HEK293 (cell line): ENCODE results near the gene GCA.

Source experiments
- CTCF ChIA-PET: fragments of 350-600 bp; formaldehyde crosslinking; extraction: SDS; loops from one replicate; lab custom pipeline; 2021; ENCODE audit warnings: antibody characterized with exemption; lab: Yijun Ruan, JAX
- POLR2A ChIA-PET: fragments of 300-600 bp; formaldehyde crosslinking; extraction: SDS; loops from one replicate; lab custom pipeline; 2020; ENCODE audit warnings: antibody characterized with exemption, inconsistent platforms; lab: Yijun Ruan, JAX
- H3K27ac ChIP-seq: fragments of 200-500 bp; sonication (Bioruptor generic); 2 replicates; pipeline ENCODE4 v1.5.1; 2014; ENCODE audit warnings: low read depth, low read length, control low read depth, inconsistent platforms; ENCODE audit errors: extremely low read depth
- H3K36me3 ChIP-seq, 2 experiments: fragments of 200-500 bp in 1 of 2; sonication (Bioruptor generic) in 1 of 2; 1 replicate in 1 of 2; 2 replicates in 1 of 2; pipeline ENCODE4 v1.5.1; 2014 to 2017; ENCODE audit warnings: inconsistent platforms in 2 of 2, low read length in 2 of 2; ENCODE audit not compliant: control insufficient read depth in 2 of 2, insufficient read depth in 1 of 2
- H3K4me1 ChIP-seq: fragments of 200-500 bp; sonication (Bioruptor generic); 2 replicates; pipeline ENCODE4 v1.5.1; 2014; ENCODE audit warnings: mild to moderate bottlenecking, low read length, inconsistent platforms; ENCODE audit not compliant: control insufficient read depth, insufficient read depth
- H3K4me3 ChIP-seq: 2 replicates; pipeline ENCODE4 v1.5.1; 2011; ENCODE audit warnings: low read depth, mild to moderate bottlenecking, control low read depth, low read length, moderate library complexity
- H3K9me3 ChIP-seq: fragments of 200-500 bp; sonication (Bioruptor generic); 2 replicates; pipeline ENCODE4 v1.5.1; 2014; ENCODE audit warnings: low read depth, low read length, inconsistent platforms; ENCODE audit not compliant: control insufficient read depth, insufficient read depth
- GFI1B ChIP-seq: fragments of 450-650 bp; formaldehyde crosslinking; IDR thresholded peaks from 2 replicates; pipeline ENCODE4 v1.5.1; 2016; ENCODE audit warnings: missing biosample characterization, missing genetic modification characterization
- GLI4 ChIP-seq: fragments of 450-650 bp; formaldehyde crosslinking; IDR thresholded peaks from 2 replicates; pipeline ENCODE4 v1.5.1; 2016; ENCODE audit warnings: missing biosample characterization, missing genetic modification characterization
- HOXD13 ChIP-seq: sonication (generic); formaldehyde crosslinking; IDR thresholded peaks from 2 replicates; pipeline ENCODE4 v1.8.0; 2022; ENCODE audit warnings: missing genetic modification reagents, borderline replicate concordance
- KLF16 ChIP-seq: fragments of 450-650 bp; formaldehyde crosslinking; IDR thresholded peaks from 2 replicates; pipeline ENCODE4 v1.5.1; 2017; ENCODE audit warnings: missing biosample characterization, missing genetic modification characterization
- KLF17 ChIP-seq: fragments of 450-650 bp; formaldehyde crosslinking; IDR thresholded peaks from 2 replicates; pipeline ENCODE4 v1.5.1; 2016; ENCODE audit warnings: missing biosample characterization, missing genetic modification characterization
- MYNN ChIP-seq: fragments of 450-650 bp; formaldehyde crosslinking; IDR thresholded peaks from 2 replicates; pipeline ENCODE4 v1.5.1; 2016; ENCODE audit warnings: missing biosample characterization, missing genetic modification characterization, borderline replicate concordance
- SCRT1 ChIP-seq: fragments of 450-650 bp; formaldehyde crosslinking; IDR thresholded peaks from 2 replicates; pipeline ENCODE4 v1.5.1; 2016; ENCODE audit warnings: missing biosample characterization, missing genetic modification characterization, borderline replicate concordance
- ZBTB21 ChIP-seq: fragments of 450-650 bp; formaldehyde crosslinking; IDR thresholded peaks from 2 replicates; pipeline ENCODE4 v1.5.1; 2017; ENCODE audit warnings: missing biosample characterization, missing genetic modification characterization
- ZIC2 ChIP-seq: fragments of 450-650 bp; formaldehyde crosslinking; IDR thresholded peaks from 2 replicates; pipeline ENCODE4 v1.5.1; 2016; ENCODE audit warnings: missing biosample characterization, missing genetic modification characterization
- ZNF146 ChIP-seq: fragments of 450-650 bp; formaldehyde crosslinking; IDR thresholded peaks from 2 replicates; pipeline ENCODE4 v1.5.1; 2016; ENCODE audit warnings: missing biosample characterization, missing genetic modification characterization
- ZNF292 ChIP-seq: fragments of 450-650 bp; formaldehyde crosslinking; IDR thresholded peaks from 2 replicates; pipeline ENCODE4 v1.5.1; 2016; ENCODE audit warnings: low read depth, missing biosample characterization, missing genetic modification characterization, borderline replicate concordance
- ZNF302 ChIP-seq: fragments of 450-650 bp; formaldehyde crosslinking; IDR thresholded peaks from 2 replicates; pipeline ENCODE4 v1.5.1; 2016; ENCODE audit warnings: missing biosample characterization, missing genetic modification characterization, low read depth
- ZNF394 ChIP-seq: fragments of 450-650 bp; formaldehyde crosslinking; IDR thresholded peaks from 2 replicates; pipeline ENCODE4 v1.5.1; 2016; ENCODE audit warnings: missing biosample characterization, missing genetic modification characterization, mild to moderate bottlenecking, moderate library complexity, borderline replicate concordance
- ZNF514 ChIP-seq: fragments of 450-650 bp; formaldehyde crosslinking; IDR thresholded peaks from 2 replicates; pipeline ENCODE4 v1.5.1; 2016; ENCODE audit warnings: missing biosample characterization, missing genetic modification characterization
- ZNF549 ChIP-seq: fragments of 450-650 bp; IDR thresholded peaks from 2 replicates; pipeline ENCODE4 v1.5.1; 2018; ENCODE audit warnings: missing biosample characterization, missing genetic modification characterization, mild to moderate bottlenecking, inconsistent platforms, moderate library complexity
- ZNF664 ChIP-seq: fragments of 450-650 bp; formaldehyde crosslinking; IDR thresholded peaks from 2 replicates; pipeline ENCODE4 v1.5.1; 2016; ENCODE audit warnings: missing biosample characterization, missing genetic modification characterization
- ZNF837 ChIP-seq: fragments of 450-650 bp; formaldehyde crosslinking; IDR thresholded peaks from 2 replicates; pipeline ENCODE4 v1.5.1; 2016; ENCODE audit warnings: missing biosample characterization, missing genetic modification characterization
- TF ChIP-seq, protein P1 (sequence below): fragments of 450-650 bp; formaldehyde crosslinking; IDR thresholded peaks from 2 replicates; pipeline ENCODE4; 2016; ENCODE audit warnings: missing biosample characterization, missing genetic modification characterization
- TF ChIP-seq, protein P2 (sequence below): fragments of 450-650 bp; formaldehyde crosslinking; IDR thresholded peaks from 2 replicates; pipeline ENCODE4 v1.5.1; 2016; ENCODE audit warnings: missing biosample characterization, missing genetic modification characterization
- TF ChIP-seq, protein P3 (sequence below): fragments of 450-650 bp; formaldehyde crosslinking; IDR thresholded peaks from 2 replicates; pipeline ENCODE4 v1.5.1; 2016; ENCODE audit warnings: missing biosample characterization, missing genetic modification characterization
- TF ChIP-seq, protein P4 (sequence below): fragments of 450-650 bp; IDR thresholded peaks from 2 replicates; pipeline ENCODE4 v1.5.1; 2018; ENCODE audit warnings: missing biosample characterization, mild to moderate bottlenecking, missing genetic modification characterization
- TF ChIP-seq, protein P5 (sequence below): fragments of 450-650 bp; formaldehyde crosslinking; IDR thresholded peaks from 2 replicates; pipeline ENCODE4 v1.5.1; 2016; ENCODE audit warnings: missing biosample characterization, missing genetic modification characterization

Gene GCA

GRCh38 chr2:162372818-162373217, 28.9 kb downstream of the GCA start:
- Histone ChIP-seq H3K4me3 (no peak overlapping the region), H3K36me3 (no peaks in the 10 kb centered on the region), H3K27ac (no peak overlapping the region), H3K9me3 (no peaks in the 10 kb centered on the region)
- CTCF ChIA-PET = no interaction called here
- POLR2A ChIA-PET = no interaction called here
- TF ChIP-seq ZNF394 (tag by site-specific recombination) (no peak), SCRT1 (no peak)
- TF ChIP-seq, protein P1, sequence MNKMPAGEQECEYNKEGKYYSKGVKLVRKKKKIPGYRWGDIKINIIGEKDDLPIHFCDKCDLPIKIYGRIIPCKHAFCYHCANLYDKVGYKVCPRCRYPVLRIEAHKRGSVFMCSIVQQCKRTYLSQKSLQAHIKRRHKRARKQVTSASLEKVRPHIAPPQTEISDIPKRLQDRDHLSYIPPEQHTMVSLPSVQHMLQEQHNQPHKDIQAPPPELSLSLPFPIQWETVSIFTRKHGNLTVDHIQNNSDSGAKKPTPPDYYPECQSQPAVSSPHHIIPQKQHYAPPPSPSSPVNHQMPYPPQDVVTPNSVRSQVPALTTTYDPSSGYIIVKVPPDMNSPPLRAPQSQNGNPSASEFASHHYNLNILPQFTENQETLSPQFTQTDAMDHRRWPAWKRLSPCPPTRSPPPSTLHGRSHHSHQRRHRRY = no peak
- TF ChIP-seq, protein P2, sequence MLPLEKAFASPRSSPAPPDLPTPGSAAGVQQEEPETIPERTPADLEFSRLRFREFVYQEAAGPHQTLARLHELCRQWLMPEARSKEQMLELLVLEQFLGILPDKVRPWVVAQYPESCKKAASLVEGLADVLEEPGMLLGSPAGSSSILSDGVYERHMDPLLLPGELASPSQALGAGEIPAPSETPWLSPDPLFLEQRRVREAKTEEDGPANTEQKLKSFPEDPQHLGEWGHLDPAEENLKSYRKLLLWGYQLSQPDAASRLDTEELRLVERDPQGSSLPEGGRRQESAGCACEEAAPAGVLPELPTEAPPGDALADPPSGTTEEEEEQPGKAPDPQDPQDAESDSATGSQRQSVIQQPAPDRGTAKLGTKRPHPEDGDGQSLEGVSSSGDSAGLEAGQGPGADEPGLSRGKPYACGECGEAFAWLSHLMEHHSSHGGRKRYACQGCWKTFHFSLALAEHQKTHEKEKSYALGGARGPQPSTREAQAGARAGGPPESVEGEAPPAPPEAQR (tag by site-specific recombination) = no peak
- TF ChIP-seq, all 188 proteins: peak for 0
- H3K4me1 ChIP-seq = no peaks in the 10 kb centered on the region

DNA sequence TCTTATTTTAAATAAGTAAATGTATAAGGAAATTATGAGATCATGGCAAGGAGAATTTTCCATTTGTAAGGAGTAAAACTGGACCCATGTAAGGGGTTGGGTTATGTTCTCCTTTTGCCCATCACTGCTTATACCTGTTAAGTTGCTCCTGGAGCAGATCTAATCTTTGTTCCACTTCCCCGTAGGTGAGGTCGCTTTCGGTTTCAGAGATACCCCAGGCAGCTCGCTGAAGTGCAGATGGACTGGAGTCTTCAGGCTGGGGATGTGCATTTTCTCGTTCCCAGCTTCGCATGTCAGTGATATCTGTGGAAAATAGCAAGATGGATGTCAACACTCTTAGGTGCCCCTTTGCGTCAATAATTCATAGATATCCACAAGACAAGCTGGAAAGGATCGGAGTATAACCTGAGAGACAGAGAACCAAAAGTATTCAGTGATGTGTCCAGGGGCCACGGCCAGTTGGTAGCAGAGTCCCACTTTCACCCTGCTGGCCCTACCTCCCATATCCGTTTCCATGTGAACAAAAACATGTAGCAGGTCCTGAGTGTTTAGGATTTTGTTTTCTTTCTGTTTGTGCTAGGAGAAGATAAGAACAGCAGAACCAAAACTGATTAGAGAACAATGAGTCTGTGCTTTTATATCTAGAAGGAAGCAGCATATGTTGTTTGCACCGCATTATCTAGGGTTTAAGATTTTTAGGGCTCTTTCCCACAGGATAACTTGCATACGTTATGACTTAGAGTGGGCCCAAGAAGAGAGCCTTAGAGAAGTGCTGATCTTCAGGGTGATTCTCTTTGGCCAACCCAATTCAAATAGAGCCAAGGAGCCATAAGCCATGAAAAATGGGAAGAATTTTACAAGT, 36.0 kb downstream of the GCA start:
- no peaks in the 10 kb centered on the region for H3K9me3 ChIP-seq
- ChIA-PET POLR2A (no interaction called here), CTCF (no interaction called here)
- no peaks in the 10 kb centered on the region for H3K36me3 ChIP-seq
- no peak overlapping the region for H3K27ac ChIP-seq
- H3K4me3 ChIP-seq = no peak overlapping the region
- no peaks in the 10 kb centered on the region for H3K4me1 ChIP-seq
- TF ChIP-seq ZNF837 (tag by site-specific recombination) (no peak), ZNF292 (tag by site-specific recombination) (no peak), MYNN (tag by site-specific recombination) (no peak), ZNF664 (tag by site-specific recombination) (no peak), HOXD13 (no peak), GFI1B (tag by site-specific recombination) (no peak), ZIC2 (tag by site-specific recombination) (no peak)

DNA sequence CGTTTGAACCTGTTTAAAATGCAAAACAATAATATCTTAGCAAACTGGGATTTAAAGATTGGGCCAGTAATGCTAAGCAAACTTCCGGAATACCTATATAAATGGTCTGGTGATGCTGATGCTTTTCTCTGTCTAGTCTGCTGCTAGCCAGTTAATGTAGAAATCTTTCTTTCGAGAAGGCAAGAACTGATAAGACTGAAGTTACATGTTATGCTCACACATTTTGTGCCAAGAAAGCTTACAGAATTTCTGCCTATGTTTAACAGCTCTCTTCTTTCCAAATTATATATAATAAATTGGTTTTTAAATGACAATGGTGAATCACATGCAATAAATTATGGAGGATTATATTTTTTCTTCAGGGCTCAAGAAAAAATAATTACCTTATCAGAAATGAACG, 37.9 kb downstream of the GCA start:
- no peak overlapping the region for H3K4me3 ChIP-seq
- POLR2A ChIA-PET = no interaction called here
- no peak for TF ChIP-seq ZNF549
- TF ChIP-seq ZNF514 (tag by site-specific recombination) = no peak
- TF ChIP-seq KLF17 = no peak
- TF ChIP-seq ZNF146 = no peak
- TF ChIP-seq, protein P3, sequence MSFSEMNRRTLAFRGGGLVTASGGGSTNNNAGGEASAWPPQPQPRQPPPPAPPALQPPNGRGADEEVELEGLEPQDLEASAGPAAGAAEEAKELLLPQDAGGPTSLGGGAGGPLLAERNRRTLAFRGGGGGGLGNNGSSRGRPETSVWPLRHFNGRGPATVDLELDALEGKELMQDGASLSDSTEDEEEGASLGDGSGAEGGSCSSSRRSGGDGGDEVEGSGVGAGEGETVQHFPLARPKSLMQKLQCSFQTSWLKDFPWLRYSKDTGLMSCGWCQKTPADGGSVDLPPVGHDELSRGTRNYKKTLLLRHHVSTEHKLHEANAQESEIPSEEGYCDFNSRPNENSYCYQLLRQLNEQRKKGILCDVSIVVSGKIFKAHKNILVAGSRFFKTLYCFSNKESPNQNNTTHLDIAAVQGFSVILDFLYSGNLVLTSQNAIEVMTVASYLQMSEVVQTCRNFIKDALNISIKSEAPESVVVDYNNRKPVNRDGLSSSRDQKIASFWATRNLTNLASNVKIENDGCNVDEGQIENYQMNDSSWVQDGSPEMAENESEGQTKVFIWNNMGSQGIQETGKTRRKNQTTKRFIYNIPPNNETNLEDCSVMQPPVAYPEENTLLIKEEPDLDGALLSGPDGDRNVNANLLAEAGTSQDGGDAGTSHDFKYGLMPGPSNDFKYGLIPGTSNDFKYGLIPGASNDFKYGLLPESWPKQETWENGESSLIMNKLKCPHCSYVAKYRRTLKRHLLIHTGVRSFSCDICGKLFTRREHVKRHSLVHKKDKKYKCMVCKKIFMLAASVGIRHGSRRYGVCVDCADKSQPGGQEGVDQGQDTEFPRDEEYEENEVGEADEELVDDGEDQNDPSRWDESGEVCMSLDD (tag by site-specific recombination) = no peak
- TF ChIP-seq, protein P4, sequence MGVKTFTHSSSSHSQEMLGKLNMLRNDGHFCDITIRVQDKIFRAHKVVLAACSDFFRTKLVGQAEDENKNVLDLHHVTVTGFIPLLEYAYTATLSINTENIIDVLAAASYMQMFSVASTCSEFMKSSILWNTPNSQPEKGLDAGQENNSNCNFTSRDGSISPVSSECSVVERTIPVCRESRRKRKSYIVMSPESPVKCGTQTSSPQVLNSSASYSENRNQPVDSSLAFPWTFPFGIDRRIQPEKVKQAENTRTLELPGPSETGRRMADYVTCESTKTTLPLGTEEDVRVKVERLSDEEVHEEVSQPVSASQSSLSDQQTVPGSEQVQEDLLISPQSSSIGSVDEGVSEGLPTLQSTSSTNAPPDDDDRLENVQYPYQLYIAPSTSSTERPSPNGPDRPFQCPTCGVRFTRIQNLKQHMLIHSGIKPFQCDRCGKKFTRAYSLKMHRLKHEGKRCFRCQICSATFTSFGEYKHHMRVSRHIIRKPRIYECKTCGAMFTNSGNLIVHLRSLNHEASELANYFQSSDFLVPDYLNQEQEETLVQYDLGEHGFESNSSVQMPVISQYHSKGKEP (tag by site-specific recombination) = no peak
- TF ChIP-seq, protein P5, sequence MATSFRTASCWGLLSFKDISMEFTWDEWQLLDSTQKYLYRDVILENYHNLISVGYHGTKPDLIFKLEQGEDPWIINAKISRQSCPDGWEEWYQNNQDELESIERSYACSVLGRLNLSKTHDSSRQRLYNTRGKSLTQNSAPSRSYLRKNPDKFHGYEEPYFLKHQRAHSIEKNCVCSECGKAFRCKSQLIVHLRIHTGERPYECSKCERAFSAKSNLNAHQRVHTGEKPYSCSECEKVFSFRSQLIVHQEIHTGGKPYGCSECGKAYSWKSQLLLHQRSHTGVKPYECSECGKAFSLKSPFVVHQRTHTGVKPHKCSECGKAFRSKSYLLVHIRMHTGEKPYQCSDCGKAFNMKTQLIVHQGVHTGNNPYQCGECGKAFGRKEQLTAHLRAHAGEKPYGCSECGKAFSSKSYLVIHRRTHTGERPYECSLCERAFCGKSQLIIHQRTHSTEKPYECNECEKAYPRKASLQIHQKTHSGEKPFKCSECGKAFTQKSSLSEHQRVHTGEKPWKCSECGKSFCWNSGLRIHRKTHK (tag by site-specific recombination) = no peak
- TF ChIP-seq GLI4 (tag by site-specific recombination) = no peak
- TF ChIP-seq KLF16 = no peak
- TF ChIP-seq ZBTB21 = no peak
- TF ChIP-seq ZNF302 (tag by site-specific recombination) = no peak
- no peaks in the 10 kb centered on the region for H3K4me1 ChIP-seq
- CTCF ChIA-PET = interaction anchor here (1.2 kb wide), 1 partner anchor 55 kb away, joined by 3 read pairs; no protein-coding TSS in a partner anchor
- no peaks in the 10 kb centered on the region for H3K36me3 ChIP-seq
- H3K9me3 ChIP-seq = no peaks in the 10 kb centered on the region
- no peak overlapping the region for H3K27ac ChIP-seq
